HUES6 (cell line): ENCODE measurements around the gene LSM8.
A peak's percentile ranks its signal among the peaks of the same experiment; 100 is the strongest.

Source experiments
- H3K27ac ChIP-seq: 2 replicates; pipeline ENCODE4 v1.7.0; 2013; ENCODE audit warnings: low read depth, mild to moderate bottlenecking, low read length, inconsistent platforms
- H3K27me3 ChIP-seq: 2 replicates; pipeline ENCODE4 v1.6.1; 2013; ENCODE audit warnings: low read length; ENCODE audit not compliant: control insufficient read depth, insufficient read depth
- H3K36me3 ChIP-seq: 2 replicates; pipeline ENCODE4 v1.6.1; 2013; ENCODE audit warnings: low read length; ENCODE audit not compliant: control insufficient read depth, insufficient read depth
- H3K4me1 ChIP-seq: 2 replicates; pipeline ENCODE4 v1.6.1; 2013; ENCODE audit warnings: low read length; ENCODE audit not compliant: control insufficient read depth, insufficient read depth
- H3K4me3 ChIP-seq: 2 replicates; pipeline ENCODE4 v1.5.1; 2013; ENCODE audit warnings: low read depth, low read length
- H3K9ac ChIP-seq: one replicate; pipeline ENCODE4 v1.6.1; 2013; ENCODE audit warnings: mild to moderate bottlenecking, low read length
- H3K9me3 ChIP-seq: 2 replicates; pipeline ENCODE4 v1.6.1; 2013; ENCODE audit warnings: low read depth, low read length; ENCODE audit not compliant: control insufficient read depth, insufficient read depth

The LSM8 gene

GRCh38 chr7:118169146-118169545 is 14.8 kb upstream of the LSM8 start:
- peaks cover 3% of the 10 kb centered on the region; the same call in 1 of the 2 replicates for H3K9me3 ChIP-seq
- H3K27me3 ChIP-seq: no peaks in the 10 kb centered on the region
- H3K27ac ChIP-seq: no peak overlapping the region
- H3K4me1 ChIP-seq: no peaks in the 10 kb centered on the region
- no peak overlapping the region for H3K9ac ChIP-seq
- no peaks in the 10 kb centered on the region for H3K36me3 ChIP-seq
- no peak overlapping the region for H3K4me3 ChIP-seq

- H3K9ac ChIP-seq: no peak overlapping the region
- H3K4me1 ChIP-seq: no peaks in the 10 kb centered on the region
- H3K36me3 ChIP-seq: no peaks in the 10 kb centered on the region
- H3K27me3 ChIP-seq: no peaks in the 10 kb centered on the region
- no peak overlapping the region for H3K27ac ChIP-seq
- no peak overlapping the region for H3K4me3 ChIP-seq
- H3K9me3 ChIP-seq: no peaks in the 10 kb centered on the region
These were observed 8.2 kb upstream of the LSM8 start for GRCh38 chr7:118175740-118176139.

- H3K4me1 ChIP-seq: peaks cover 2% of the 10 kb centered on the region; the same call in 1 of the 2 replicates
- H3K9me3 ChIP-seq: no peaks in the 10 kb centered on the region
- H3K4me3 ChIP-seq: no peak overlapping the region
- H3K36me3 ChIP-seq: no peaks in the 10 kb centered on the region
- no peak overlapping the region for H3K9ac ChIP-seq
- H3K27ac ChIP-seq: no peak overlapping the region
- H3K27me3 ChIP-seq: no peaks in the 10 kb centered on the region
These were observed 4.8 kb upstream of the LSM8 start for GRCh38 chr7:118179191-118179590.

- no peaks in the 10 kb centered on the region for H3K9me3 ChIP-seq
- peaks cover 17% of the 10 kb centered on the region for H3K36me3 ChIP-seq
- peak overlapping the region; percentile 94 for H3K4me3 ChIP-seq
- H3K27me3 ChIP-seq: no peaks in the 10 kb centered on the region
- peaks cover 6% of the 10 kb centered on the region; the same call in 1 of the 2 replicates for H3K4me1 ChIP-seq
- H3K27ac ChIP-seq: peak overlapping the region; percentile 95
- H3K9ac ChIP-seq: peak overlapping the region; percentile 95
These were observed 1.2 kb upstream of the LSM8 start for GRCh38 chr7:118182593-118183427.

GRCh38 chr7:118183428-118183785 is 557 bp upstream of the LSM8 start:
- peaks cover 23% of the 10 kb centered on the region for H3K36me3 ChIP-seq
- H3K27ac ChIP-seq: peak overlapping the region; percentile 95
- H3K4me3 ChIP-seq: peak overlapping the region; percentile 94
- peaks cover 6% of the 10 kb centered on the region; the same call in 1 of the 2 replicates for H3K4me1 ChIP-seq
- H3K9me3 ChIP-seq: no peaks in the 10 kb centered on the region
- H3K27me3 ChIP-seq: no peaks in the 10 kb centered on the region
- H3K9ac ChIP-seq: peak overlapping the region; percentile 95

GRCh38 chr7:118184565-118184940 is 589 bp downstream of the LSM8 start:
- peak overlapping the region; percentile 95 for H3K27ac ChIP-seq
- H3K9me3 ChIP-seq: no peaks in the 10 kb centered on the region
- H3K4me1 ChIP-seq: peaks cover 6% of the 10 kb centered on the region; the same call in 1 of the 2 replicates
- peak overlapping the region; percentile 94 for H3K4me3 ChIP-seq
- H3K27me3 ChIP-seq: no peaks in the 10 kb centered on the region
- H3K9ac ChIP-seq: peak overlapping the region; percentile 95
- peaks cover 35% of the 10 kb centered on the region for H3K36me3 ChIP-seq

- Histone ChIP-seq H3K36me3 (peaks cover 42% of the 10 kb centered on the region), H3K27me3 (no peaks in the 10 kb centered on the region), H3K4me3 (peak overlapping the region; percentile 94), H3K27ac (no peak overlapping the region; the same call in 1 of the 2 replicates), H3K4me1 (peaks cover 6% of the 10 kb centered on the region; the same call in 1 of the 2 replicates), H3K9me3 (no peaks in the 10 kb centered on the region), H3K9ac (no peak overlapping the region)
These were observed 1.3 kb downstream of the LSM8 start for GRCh38 chr7:118185163-118185860.

GRCh38 chr7:118186501-118186900 is 2.5 kb downstream of the LSM8 start:
- Histone ChIP-seq H3K4me3 (no peak overlapping the region), H3K4me1 (peaks cover 6% of the 10 kb centered on the region; the same call in 1 of the 2 replicates), H3K36me3 (peaks cover 54% of the 10 kb centered on the region), H3K27me3 (no peaks in the 10 kb centered on the region), H3K27ac (no peak overlapping the region), H3K9me3 (no peaks in the 10 kb centered on the region), H3K9ac (no peak overlapping the region)

GRCh38 chr7:118194571-118194970 is 10.6 kb downstream of the LSM8 start:
- Histone ChIP-seq H3K4me1 (no peaks in the 10 kb centered on the region), H3K9me3 (no peaks in the 10 kb centered on the region), H3K9ac (no peak overlapping the region), H3K36me3 (peaks cover 47% of the 10 kb centered on the region), H3K4me3 (no peak overlapping the region), H3K27ac (no peak overlapping the region), H3K27me3 (no peaks in the 10 kb centered on the region)

GRCh38 chr7:118195837-118196474 is 12.0 kb downstream of the LSM8 start:
- H3K9ac ChIP-seq: no peak overlapping the region
- no peak overlapping the region for H3K4me3 ChIP-seq
- no peaks in the 10 kb centered on the region for H3K27me3 ChIP-seq
- H3K4me1 ChIP-seq: no peaks in the 10 kb centered on the region
- no peaks in the 10 kb centered on the region for H3K9me3 ChIP-seq
- H3K27ac ChIP-seq: no peak overlapping the region
- peaks cover 34% of the 10 kb centered on the region for H3K36me3 ChIP-seq

GRCh38 chr7:118202061-118202460 is 18.1 kb downstream of the LSM8 start:
- no peaks in the 10 kb centered on the region for H3K36me3 ChIP-seq
- H3K27me3 ChIP-seq: no peaks in the 10 kb centered on the region
- H3K9me3 ChIP-seq: no peaks in the 10 kb centered on the region
- no peaks in the 10 kb centered on the region for H3K4me1 ChIP-seq
- no peak overlapping the region for H3K4me3 ChIP-seq
- no peak overlapping the region for H3K27ac ChIP-seq
- no peak overlapping the region for H3K9ac ChIP-seq
